HG02970 (cell line): ENCODE measurements around the gene POU3F3.

Experiments
- ATAC-seq: cut with Tn5 transposase; IDR thresholded peaks from one replicate; pipeline ENCODE4 v1.9.1; 2021; ENCODE audit warnings: mild to moderate bottlenecking, moderate library complexity, moderate number of reproducible peaks; ENCODE audit not compliant: unreplicated experiment, low FRiP score

POU3F3 gene

GRCh38 chr2:104901037-104901881 lies 47.3 kb downstream of the POU3F3 start:
- no peak for ATAC-seq

- ATAC-seq, result no peak
Measured at GRCh38 chr2:104902317-104902716, 48.4 kb downstream of the POU3F3 start.
